ENCODE results near the gene ZBTB18.

The ZBTB18 gene

GRCh38 chr1:244088161-244088560 is 37.1 kb downstream of the ZBTB18 start:
- DNase-seq (ENCODE audit: low read depth, low spot score), result no peak

- DNase-seq (ENCODE audit: low read depth, low spot score), result no peak
These were observed 38.5 kb downstream of the ZBTB18 start for GRCh38 chr1:244089561-244089960.

GRCh38 chr1:244090645-244091044 is 39.6 kb downstream of the ZBTB18 start:
- DNase-seq (ENCODE audit: low read depth, low spot score), result no peak

GRCh38 chr1:244092293-244092963 is 41.3 kb downstream of the ZBTB18 start:
- no peak for DNase-seq (ENCODE audit: low read depth, low spot score)

- DNase-seq (ENCODE audit: low read depth, low spot score), result no peak
These were observed 42.0 kb downstream of the ZBTB18 start for GRCh38 chr1:244092964-244093638.

- DNase-seq (ENCODE audit: low read depth, low spot score), result no peak
These were observed 43.9 kb downstream of the ZBTB18 start for GRCh38 chr1:244094880-244095528.

- no peak for DNase-seq (ENCODE audit: low read depth, low spot score)
These were observed 44.4 kb downstream of the ZBTB18 start for GRCh38 chr1:244095529-244095911.

GRCh38 chr1:244096066-244096610 is 45.1 kb downstream of the ZBTB18 start:
- DNase-seq (ENCODE audit: low read depth, low spot score), result no peak

- no peak for DNase-seq (ENCODE audit: low read depth, low spot score)
These were observed 45.6 kb downstream of the ZBTB18 start for GRCh38 chr1:244096691-244097090.

GRCh38 chr1:244097523-244098405 is 46.7 kb downstream of the ZBTB18 start:
- DNase-seq (ENCODE audit: low read depth, low spot score), result no peak

GRCh38 chr1:244099258-244099930 is 48.3 kb downstream of the ZBTB18 start:
- no peak for DNase-seq (ENCODE audit: low read depth, low spot score)

GRCh38 chr1:244100276-244100675 is 49.2 kb downstream of the ZBTB18 start:
- DNase-seq (ENCODE audit: low read depth, low spot score), result no peak

GRCh38 chr1:244100704-244101453 is 49.8 kb downstream of the ZBTB18 start:
- DNase-seq (ENCODE audit: low read depth, low spot score), result no peak

GRCh38 chr1:244102046-244102445 is 51.0 kb downstream of the ZBTB18 start:
- no peak for DNase-seq (ENCODE audit: low read depth, low spot score)

GRCh38 chr1:244102468-244102867 is 51.4 kb downstream of the ZBTB18 start:
- no peak for DNase-seq (ENCODE audit: low read depth, low spot score)

- no peak for DNase-seq (ENCODE audit: low read depth, low spot score)
These were observed 53.4 kb downstream of the ZBTB18 start for GRCh38 chr1:244104309-244105060.

GRCh38 chr1:244106176-244106575 is 55.1 kb downstream of the ZBTB18 start:
- DNase-seq (ENCODE audit: low read depth, low spot score), result no peak
